Measurements from ENCODE around the gene STIM1. TPM values are rescaled to one million over a fixed set of nuclear protein-coding genes. Genes with fewer than 3 reads are reported as not detected.
"Not testable (repeated sequence)": the region's sequence is repeated elsewhere in the genome, so short reads cannot be mapped to it uniquely, and the experiment has no call there.

Gene STIM1
- total RNA-seq, 1 donor from 2014 or later, result 27.5 TPM

GRCh38 chr11:3873712-3874349 is 18.4 kb downstream of the STIM1 start:
- DNase-seq, result no peak
- ATAC-seq (ENCODE audit: poor library complexity), result no peak
- intact Hi-C loops (cut with DNase I), result no loop called here

GRCh38 chr11:3876613-3877012 is 21.1 kb downstream of the STIM1 start:
- intact Hi-C loops (cut with DNase I), result no loop called here
- ATAC-seq (ENCODE audit: poor library complexity) (no peak), DNase-seq (no peak)

DNA sequence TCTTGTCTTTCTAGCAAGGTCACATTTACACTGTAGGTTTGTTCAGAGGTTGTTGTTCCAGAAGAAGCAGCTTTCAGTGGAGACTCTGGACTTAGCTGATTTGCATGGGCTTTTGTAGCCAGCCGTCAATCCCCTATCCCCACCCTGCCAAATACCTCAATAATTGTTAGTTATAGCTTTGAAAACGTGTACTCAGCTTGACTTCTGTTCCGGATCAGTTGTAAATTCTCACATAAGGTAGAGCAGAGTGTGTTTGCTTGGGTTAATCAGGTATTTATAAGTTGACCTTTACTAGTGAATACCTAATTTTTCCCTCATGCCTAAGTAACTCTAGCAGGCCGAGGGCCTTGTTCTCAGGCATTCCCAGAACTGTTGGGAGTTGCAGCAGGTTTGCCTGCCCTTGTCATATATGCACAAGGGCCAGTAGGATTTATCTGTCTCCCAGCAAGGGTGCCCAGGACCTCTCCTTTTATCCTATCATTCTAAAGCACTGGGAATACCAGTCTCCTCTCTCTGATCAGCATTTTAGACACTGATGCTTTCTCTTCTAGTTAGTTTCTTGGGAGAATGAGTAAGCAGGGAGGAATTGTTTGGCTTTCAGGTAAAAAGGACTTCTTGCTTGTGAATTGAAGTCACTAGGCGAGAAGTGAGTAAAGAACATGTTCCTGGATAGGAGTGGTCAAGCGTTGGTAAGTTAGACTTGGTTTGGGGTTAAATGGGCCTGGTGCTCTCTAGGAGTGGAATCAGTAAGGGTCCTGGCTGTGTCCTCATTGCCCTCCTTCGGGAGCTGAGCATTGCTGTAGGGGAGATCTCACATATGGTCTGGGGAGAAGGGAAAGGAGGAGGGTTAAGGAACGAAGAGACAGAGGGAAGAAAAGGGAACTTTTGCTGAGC is 22.1 kb downstream of the STIM1 start:
- intact Hi-C loops (cut with DNase I), result no loop called here
- DNase-seq, result no peak
- no peak for ATAC-seq (ENCODE audit: poor library complexity)

GRCh38 chr11:3878258-3878584 is 22.8 kb downstream of the STIM1 start:
- DNase-seq (no peak), ATAC-seq (ENCODE audit: poor library complexity) (no peak)
- intact Hi-C loops (cut with DNase I), result no loop called here

DNA sequence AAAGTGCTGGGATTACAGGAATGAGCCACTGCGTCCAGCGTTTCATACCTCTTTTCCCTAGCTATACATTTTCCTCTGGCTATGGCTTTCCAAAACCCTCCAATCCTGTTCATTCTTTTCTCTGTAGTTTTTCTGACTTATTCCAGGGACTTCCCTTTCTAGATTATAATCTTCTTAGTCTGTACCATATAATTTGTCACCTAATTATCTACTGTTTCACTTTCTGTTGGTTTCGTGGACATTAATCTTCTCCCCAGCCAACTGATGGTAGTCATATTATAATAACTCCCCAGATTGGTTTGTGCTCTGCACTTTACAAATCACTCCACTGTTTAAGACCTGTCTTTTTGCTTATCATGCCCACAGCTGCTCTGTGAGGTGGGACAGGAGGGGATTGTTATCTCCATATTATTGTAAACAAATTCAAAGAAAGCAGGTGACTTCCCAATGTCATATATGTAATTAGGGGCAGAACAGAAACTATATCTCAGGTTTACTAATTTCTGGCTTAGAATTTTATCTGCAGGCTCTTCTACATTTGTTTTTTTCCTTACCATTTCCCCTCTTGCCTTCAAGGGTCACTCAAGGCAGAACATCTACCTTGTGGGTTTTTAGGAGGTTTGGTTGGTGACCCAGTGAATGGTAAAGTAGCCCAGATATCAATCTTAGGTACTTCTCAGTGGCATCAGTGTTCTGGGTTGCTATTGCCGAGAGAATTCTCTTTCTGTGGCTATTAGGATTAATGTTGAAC is 23.9 kb downstream of the STIM1 start:
- ATAC-seq (ENCODE audit: poor library complexity) (no peak), DNase-seq (no peak)
- intact Hi-C loops (cut with DNase I), result no loop called here

DNA sequence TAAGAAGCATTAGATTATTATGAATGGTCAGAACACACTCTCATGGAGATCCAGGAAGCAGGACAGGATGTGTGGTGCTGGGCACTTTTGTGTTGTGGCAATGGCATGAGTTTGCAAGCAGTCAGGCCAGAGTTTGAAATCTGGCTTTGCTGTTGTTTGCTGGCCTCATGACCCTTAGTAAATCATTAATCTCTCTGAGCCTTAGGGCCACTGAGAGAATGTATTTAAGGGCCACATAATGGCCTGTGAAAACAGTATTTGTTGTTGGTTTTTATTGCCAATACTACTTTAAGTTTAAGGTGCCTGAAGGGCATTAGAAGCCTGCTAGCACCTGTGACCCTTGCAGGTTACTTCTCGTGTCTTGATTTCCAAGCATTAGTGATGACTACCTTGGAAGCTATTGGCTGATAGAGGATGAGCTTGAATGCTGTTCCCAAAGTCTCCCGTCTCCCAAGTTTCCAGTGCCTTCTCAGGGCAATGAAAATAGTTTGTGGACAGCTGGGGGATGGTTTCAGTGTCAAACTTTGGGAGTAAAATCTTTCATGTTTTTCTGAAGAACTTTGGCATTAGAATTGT is 24.6 kb downstream of the STIM1 start:
- intact Hi-C loops (cut with DNase I), result no loop called here
- ATAC-seq (ENCODE audit: poor library complexity) (peak; percentile 46), DNase-seq (no peak)

DNA sequence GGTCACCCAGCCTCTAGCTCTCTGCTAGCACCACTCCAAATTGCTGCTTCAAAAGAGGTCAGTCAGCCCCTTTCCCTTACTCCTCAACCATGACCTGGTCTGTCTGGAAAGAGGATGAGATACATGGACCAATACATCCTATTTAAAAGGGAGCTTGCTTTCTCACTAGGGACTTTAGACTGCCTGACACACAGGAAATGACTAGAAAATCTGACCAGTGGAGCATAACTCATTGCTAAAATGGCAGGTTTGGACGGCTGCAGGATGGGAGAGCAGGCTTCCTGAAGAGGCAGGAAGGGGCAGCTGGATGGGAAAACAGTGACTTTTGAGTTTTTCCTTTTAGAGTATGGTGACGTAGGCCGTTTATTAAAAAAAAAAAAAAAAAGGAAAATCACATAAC is 25.3 kb downstream of the STIM1 start:
- intact Hi-C loops (cut with DNase I), result no loop called here
- peak; percentile 27 for ATAC-seq (ENCODE audit: poor library complexity)
- no peak for DNase-seq

- DNase-seq, result no peak
- intact Hi-C loops (cut with DNase I), result no loop called here
- ATAC-seq (ENCODE audit: poor library complexity), result no peak
Observed at GRCh38 chr11:3882655-3883054, 27.2 kb downstream of the STIM1 start.

GRCh38 chr11:3885855-3886254 is 30.4 kb downstream of the STIM1 start:
- intact Hi-C loops (cut with DNase I), result no loop called here
- no peak for DNase-seq
- no peak for ATAC-seq (ENCODE audit: poor library complexity)

DNA sequence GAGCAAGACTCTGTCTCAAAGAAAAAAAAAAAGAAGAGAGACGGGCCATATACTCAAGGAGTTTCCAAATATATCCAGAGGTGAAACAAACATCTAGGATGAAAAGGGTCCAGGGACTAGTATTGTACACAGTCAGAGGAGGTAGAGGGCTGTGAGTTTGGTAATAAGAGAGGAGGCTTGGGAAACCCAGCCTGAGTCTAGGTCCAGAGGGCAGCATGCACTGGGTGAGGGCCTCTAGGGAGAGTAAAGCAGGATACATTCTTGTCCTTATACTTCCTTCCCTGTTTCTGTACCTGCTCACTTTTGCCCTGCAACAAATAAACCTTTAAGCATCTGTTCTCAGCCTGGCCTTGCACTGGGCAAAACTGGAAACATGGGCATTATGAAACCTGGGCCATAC is 31.5 kb downstream of the STIM1 start:
- ATAC-seq (ENCODE audit: poor library complexity) (no peak), DNase-seq (no peak)
- intact Hi-C loops (cut with DNase I), result no loop called here

DNA sequence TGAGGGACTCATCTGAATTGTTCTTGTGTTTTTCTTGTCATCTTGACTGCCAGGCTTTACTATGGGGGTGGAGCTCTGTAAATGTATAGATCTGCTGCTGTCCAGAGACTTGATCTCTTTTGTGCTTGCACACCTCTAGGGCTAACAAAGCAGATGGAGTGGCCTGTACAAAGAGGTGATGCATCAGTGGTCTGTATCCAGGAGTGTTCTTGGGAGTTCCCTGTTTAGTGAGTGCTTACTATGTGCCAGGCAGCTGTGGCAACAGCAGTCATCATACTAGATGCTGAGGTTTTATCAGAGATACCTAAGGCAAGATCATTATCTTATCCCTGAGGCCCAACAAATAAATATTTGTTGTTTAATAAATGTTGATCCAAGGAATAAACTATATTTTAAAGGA is 33.4 kb downstream of the STIM1 start:
- intact Hi-C loops (cut with DNase I), result no loop called here
- DNase-seq, result no peak
- ATAC-seq (ENCODE audit: poor library complexity), result no peak

GRCh38 chr11:3890014-3890413 is 34.5 kb downstream of the STIM1 start:
- DNase-seq (no peak), ATAC-seq (ENCODE audit: poor library complexity) (no peak)
- intact Hi-C loops (cut with DNase I), result no loop called here

- DNase-seq (no peak), ATAC-seq (ENCODE audit: poor library complexity) (no peak)
- intact Hi-C loops (cut with DNase I), result no loop called here
Observed at GRCh38 chr11:3890806-3891205, 35.3 kb downstream of the STIM1 start.

DNA sequence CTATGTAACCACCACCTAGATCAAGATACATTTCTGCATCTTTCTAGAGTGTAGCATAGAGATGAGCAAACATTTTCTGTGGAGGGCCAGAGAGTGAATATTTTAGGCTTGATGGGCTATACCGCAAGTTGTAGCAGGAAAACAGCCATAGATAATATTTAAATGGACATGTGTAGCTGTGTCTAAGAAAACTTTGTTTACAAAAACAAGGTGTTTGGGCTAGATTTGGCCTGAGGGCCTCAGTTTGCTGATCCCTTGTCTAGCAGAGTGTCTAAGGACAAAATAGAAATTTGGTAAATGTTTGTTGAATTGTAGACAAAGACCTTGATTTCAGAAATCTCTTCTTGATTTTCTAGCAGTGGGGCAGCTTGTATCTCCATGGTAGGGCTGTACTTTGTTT is 36.3 kb downstream of the STIM1 start:
- intact Hi-C loops (cut with DNase I), result no loop called here
- DNase-seq (no peak), ATAC-seq (ENCODE audit: poor library complexity) (no peak)

DNA sequence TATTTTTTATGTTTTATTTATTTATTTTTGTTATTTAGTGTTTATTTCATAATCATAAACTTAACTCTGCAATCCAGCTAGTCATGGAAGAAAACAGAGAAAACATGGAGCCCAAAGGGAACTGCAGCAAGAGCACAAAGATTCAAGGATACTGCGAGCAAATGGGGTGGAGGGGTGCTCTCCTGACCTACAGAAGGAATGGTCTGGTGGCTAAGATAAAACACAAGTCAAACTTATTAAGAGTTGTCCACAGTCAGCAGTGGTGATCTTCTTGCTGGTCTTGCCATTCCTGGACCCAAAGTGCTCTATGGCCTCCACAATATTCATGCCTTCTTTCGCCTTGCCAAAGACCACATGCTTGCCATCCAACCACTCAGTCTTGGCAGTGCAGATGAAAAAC is 36.7 kb downstream of the STIM1 start:
- no peak for DNase-seq
- intact Hi-C loops (cut with DNase I), result no loop called here
- no peak for ATAC-seq (ENCODE audit: poor library complexity)

GRCh38 chr11:3893311-3893710 is 37.8 kb downstream of the STIM1 start:
- intact Hi-C loops (cut with DNase I), result no loop called here
- no peak for ATAC-seq (ENCODE audit: poor library complexity)
- DNase-seq, result no peak

GRCh38 chr11:3894128-3894731 is 38.8 kb downstream of the STIM1 start:
- ATAC-seq (ENCODE audit: poor library complexity) (peak; percentile 61), DNase-seq (peak; percentile 56)
- intact Hi-C loops (cut with DNase I), result no loop called here

DNA sequence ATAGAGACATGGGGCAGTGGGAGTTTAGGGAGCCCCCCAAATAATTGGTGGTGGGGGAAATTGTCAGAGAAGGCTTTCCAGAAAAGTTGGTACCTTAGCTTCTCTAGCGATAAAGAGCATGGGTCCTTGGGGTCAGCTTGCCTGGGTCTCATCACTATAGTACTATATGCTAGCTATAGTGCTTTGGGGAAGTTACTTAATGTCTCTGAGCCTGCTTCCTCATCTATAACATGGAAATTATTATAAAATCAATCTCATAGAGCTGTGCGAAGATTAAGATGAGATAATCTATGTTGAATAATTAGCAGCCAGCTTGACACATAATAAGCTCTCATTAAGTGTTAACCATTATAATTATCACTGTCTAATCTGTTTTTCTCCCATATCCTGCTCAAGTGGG is 41.2 kb downstream of the STIM1 start:
- intact Hi-C loops (cut with DNase I), result no loop called here
- no peak for ATAC-seq (ENCODE audit: poor library complexity)
- DNase-seq, result no peak

- DNase-seq; intact Hi-C loops (cut with DNase I); ATAC-seq (ENCODE audit: poor library complexity): not testable (repeated sequence)
Observed at GRCh38 chr11:3900230-3900629, 44.8 kb downstream of the STIM1 start.
